GM12878 (cell line): ENCODE results near the gene B3GALNT2. TPM values are rescaled to one million over a fixed set of nuclear protein-coding genes. Genes with fewer than 3 reads are reported as not detected.

Source experiments
- ATAC-seq: fragments of 200-7000 bp; cut with Tn5 transposase; 3 replicates; pipeline ENCODE4 v1.9.1; 2020; ENCODE audit warnings: mild to moderate bottlenecking, moderate library complexity
- BruUV-seq: library from RNA; stranded (reverse); fragments of 400-500 nt; replicated peaks from 2 replicates; lab custom pipeline; 2021; lab: Mats Ljungman, UMichigan
- CTCF ChIA-PET: fragments of 300-600 bp; sonication (Branson Sonifier 250); formaldehyde crosslinking; extraction: SDS; loops from one replicate; lab custom pipeline; 2021; ENCODE audit warnings: inconsistent platforms; lab: Yijun Ruan, JAX
- POLR2A ChIA-PET: fragments of 350-600 bp; formaldehyde crosslinking; extraction: SDS; loops from one replicate; lab custom pipeline; 2021; ENCODE audit warnings: inconsistent platforms; lab: Charles Lee
- RAD21 ChIA-PET: fragments of 300-600 bp; sonication (Branson Sonifier 250); formaldehyde crosslinking; loops from one replicate; lab custom pipeline; 2023; ENCODE audit warnings: antibody characterized with exemption; ENCODE audit not compliant: unreplicated experiment; lab: Charles Lee
- SMC1A ChIA-PET: fragments of 300-600 bp; sonication (Branson Sonifier 250); formaldehyde crosslinking; loops from one replicate; lab custom pipeline; 2023; ENCODE audit not compliant: unreplicated experiment, uncharacterized antibody; lab: Charles Lee
- DNase-seq: peaks from one replicate; pipeline ENCODE4 v3.0.0-alpha.2; 2011; ENCODE audit warnings: low read depth, low spot score
- FAIRE-seq: peaks from 3 replicates; lab custom pipeline; 2011; peaks lifted over from hg19 to GRCh38; lab: Jason Lieb, UNC
- H2AFZ ChIP-seq: 2 replicates; pipeline ENCODE4 v1.6.0; 2011; ENCODE audit warnings: low read depth, low read length, control low read depth; ENCODE audit not compliant: control insufficient read depth
- H3K27ac ChIP-seq: 2 replicates; pipeline ENCODE4 v1.5.1; 2011; ENCODE audit warnings: control low read depth; ENCODE audit not compliant: control insufficient read depth, insufficient read depth
- H3K27me3 ChIP-seq, 2 experiments: replicated peaks in 1 of 2; 2 replicates each; pipeline versions ENCODE4 v1.6.0 to v1.6.1; 2011; ENCODE audit warnings: low read length in 1 of 2; ENCODE audit not compliant: control insufficient read depth in 2 of 2, insufficient read depth in 2 of 2
- H3K36me3 ChIP-seq, 2 experiments: 2 replicates each; pipeline ENCODE4 v1.5.1; 2011; ENCODE audit warnings: low read length in 1 of 2; ENCODE audit not compliant: control insufficient read depth in 2 of 2, insufficient read depth in 2 of 2
- H3K4me1 ChIP-seq: 2 replicates; pipeline ENCODE4 v1.6.1; 2011; ENCODE audit warnings: mild to moderate bottlenecking, low read length, moderate library complexity, mixed read lengths; ENCODE audit not compliant: control insufficient read depth, insufficient read depth
- H3K4me2 ChIP-seq: 2 replicates; pipeline ENCODE4 v1.6.0; 2011; ENCODE audit warnings: control low read depth; ENCODE audit not compliant: control insufficient read depth, insufficient read depth
- H3K4me3 ChIP-seq: fragments of 200-600 bp; sonication (generic); 2 replicates; pipeline ENCODE4 v1.5.1; 2016
- H3K79me2 ChIP-seq: 2 replicates; pipeline ENCODE4 v1.6.0; 2011; ENCODE audit warnings: low read length; ENCODE audit not compliant: control insufficient read depth, insufficient read depth
- H3K9ac ChIP-seq: 2 replicates; pipeline ENCODE4 v1.8.0; 2011; ENCODE audit warnings: low read length, control low read depth, mixed read lengths; ENCODE audit not compliant: control insufficient read depth, insufficient read depth
- H3K9me3 ChIP-seq: replicated peaks from 3 replicates; pipeline ENCODE4 v1.5.1; 2011; ENCODE audit warnings: mild to moderate bottlenecking, low read length; ENCODE audit not compliant: control insufficient read depth, insufficient read depth
- H4K20me1 ChIP-seq: 2 replicates; pipeline ENCODE4 v1.6.0; 2011; ENCODE audit not compliant: control insufficient read depth, insufficient read depth
- ATF3 ChIP-seq: IDR thresholded peaks from 2 replicates; pipeline ENCODE4 v1.6.1; 2011; ENCODE audit warnings: low read depth, mild to moderate bottlenecking, low read length, moderate library complexity, borderline replicate concordance; ENCODE audit errors: extremely low read depth
- BMI1 ChIP-seq: fragments of 450-650 bp; IDR thresholded peaks from 2 replicates; pipeline ENCODE4 v1.6.1; 2016; ENCODE audit warnings: mild to moderate bottlenecking, moderate library complexity, borderline replicate concordance
- NR2C1 ChIP-seq: fragments of 450-650 bp; IDR thresholded peaks from 2 replicates; pipeline ENCODE4 v1.6.1; 2017; ENCODE audit warnings: antibody characterized with exemption, mild to moderate bottlenecking, moderate library complexity
- PAX8 ChIP-seq: fragments of 450-650 bp; IDR thresholded peaks from 2 replicates; pipeline ENCODE4 v1.6.1; 2017; ENCODE audit warnings: mild to moderate bottlenecking, moderate library complexity
- REST ChIP-seq: IDR thresholded peaks from 2 replicates; pipeline ENCODE4 v1.6.1; 2012; ENCODE audit warnings: mild to moderate bottlenecking, low read depth, low read length
- ZBTB33 ChIP-seq: fragments of 450-650 bp; IDR thresholded peaks from 2 replicates; pipeline ENCODE4 v1.6.1; 2017; ENCODE audit warnings: mild to moderate bottlenecking
- WGBS: methylation state at CpG from one replicate; pipeline ENCODE4 v1.1.6; 2016; ENCODE audit warnings: low lambda C conversion rate; ENCODE audit not compliant: insufficient replicate concordance, insufficient coverage; ENCODE audit errors: missing lambda C conversion rate; 5-methylcytosine and 5-hydroxymethylcytosine counted together
- in situ Hi-C: fragments of 300-500 bp; cut with MboI; formaldehyde crosslinking; loops from 9 replicates; pipeline ENCODE4 v1.14.3; 2018; ENCODE audit warnings: mixed read lengths
- intact Hi-C: fragments of 100-400 bp; cut with micrococcal nuclease; formaldehyde crosslinking; loops from one replicate; pipeline ENCODE4 v1.14.2; 2022; ENCODE audit not compliant: unreplicated experiment
- polyA plus RNA-seq, 11 experiments: library from polyadenylated mRNA; depleted of rRNA in 4 of 11; unstranded in 6 of 11; stranded (reverse) in 5 of 11; fragments of >200 nt; fragmentation: Nextera tagmentation in 4 of 11; fragmentation: Illumina TruSeq in 1 of 11; extraction: Ambion mirVana in 4 of 11; extraction: Trizol in 1 of 11; gene quantifications; 1 replicate in 1 of 11; 2 replicates in 10 of 11; pipeline versions ENCODE4 v1.2.1 to v1.2.3, GENCODE V29; 2011 to 2016; ENCODE audit warnings: inconsistent platforms in 2 of 11, missing spikeins in 2 of 11, low read depth in 1 of 11
- total RNA-seq, 4 experiments: library from RNA; depleted of rRNA in 3 of 4; stranded (reverse); fragments of >200 nt in 3 of 4; fragmentation: Illumina TruSeq in 1 of 4; extraction: Trizol in 1 of 4; gene quantifications; 2 replicates each; pipeline versions ENCODE4 v1.2.1 to v1.2.3, GENCODE V29; 2013 to 2021

B3GALNT2 gene
- total and polyA plus RNA-seq, 10 of the 15 experiments (the other 5 are each of a cell fraction or from before 2014, with no cell fraction given) = 0.77 to 19.7 (median 12.7) TPM

GRCh38 chr1:235483090-235483489 lies 21.2 kb downstream of the B3GALNT2 start:
- H3K27me3 ChIP-seq = no peaks in the 10 kb centered on the region
- H3K36me3 ChIP-seq = peaks cover 3 to 5% of the 10 kb centered on the region in 2 experiments; a peak in 2 of 4 replicates
- FAIRE-seq (no peak), ATAC-seq (no peak), DNase-seq (no peak)
- in situ Hi-C loops = no loop called here
- H3K4me3 ChIP-seq = no peak overlapping the region
- no TSS peak for BruUV-seq
- H3K4me2 ChIP-seq = no peak overlapping the region
- SMC1A ChIA-PET = interaction anchor here (1.0 kb wide), 1 partner anchor 20 kb away, joined by 5 read pairs; no protein-coding TSS in a partner anchor
- no peaks in the 10 kb centered on the region for H3K79me2 ChIP-seq
- intact Hi-C loops = no loop called here
- no peak for TF ChIP-seq REST
- no peak for TF ChIP-seq ZBTB33
- TF ChIP-seq PAX8 = no peak
- no peak for TF ChIP-seq BMI1
- no peak for TF ChIP-seq ATF3
- TF ChIP-seq NR2C1 = no peak
- RAD21 ChIA-PET = no interaction called here
- WGBS = 84% methylated on average over 5 of the region's 5 CpGs
- CTCF ChIA-PET = interaction anchor here (1.3 kb wide), 1 partner anchor 22 kb away, joined by 4 read pairs; the partner anchor contains the start of gene B3GALNT2
- no peaks in the 10 kb centered on the region for H4K20me1 ChIP-seq
- no peak overlapping the region for H3K27ac ChIP-seq
- POLR2A ChIA-PET = no interaction called here
- no peaks in the 10 kb centered on the region for H3K4me1 ChIP-seq
- H2AFZ ChIP-seq = no peak overlapping the region
- H3K9me3 ChIP-seq = no peaks in the 10 kb centered on the region
- H3K9ac ChIP-seq = no peak overlapping the region
